ENCODE data around the gene PLEKHA6. TPM values are rescaled to one million over a fixed set of nuclear protein-coding genes. Genes with fewer than 3 reads are reported as not detected.

The PLEKHA6 gene
- polyA plus RNA-seq, 1 donor from 2014 or later, result 22.6 TPM

DNA sequence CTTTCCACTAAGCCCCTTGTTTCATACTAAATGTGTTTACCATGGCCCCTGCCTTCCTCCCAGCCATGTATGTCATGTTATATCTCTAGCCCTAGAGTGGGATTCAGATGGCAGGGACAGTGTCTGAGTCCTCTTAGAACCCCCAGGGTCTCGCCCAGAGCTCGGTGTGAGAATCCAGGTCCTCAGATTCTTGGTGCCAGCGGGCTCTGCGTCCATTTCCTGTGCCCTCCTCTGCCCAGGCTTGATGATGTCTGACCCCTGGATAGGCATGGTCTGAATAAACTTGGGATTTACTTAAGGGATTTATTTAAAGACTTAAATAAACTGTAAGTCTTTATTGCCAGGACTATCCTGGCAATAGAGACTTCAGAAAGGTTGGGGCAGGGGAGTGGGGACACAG is 157.2 kb downstream of the PLEKHA6 start:
- no peaks in the 10 kb centered on the region for H3K9me2 ChIP-seq (ENCODE audit: insufficient read depth, low read length)
- no peak overlapping the region for H2AFZ ChIP-seq (ENCODE audit: low read depth, low read length)
- H3K36me3 ChIP-seq (ENCODE audit: insufficient read depth, low read length), result no peaks in the 10 kb centered on the region
- no peaks in the 10 kb centered on the region for H3K79me2 ChIP-seq (replicated peaks; ENCODE audit: insufficient read depth, low read length)
- no peak overlapping the region for H3K4me3 ChIP-seq (ENCODE audit: low read length)
- H3F3A ChIP-seq (ENCODE audit: insufficient read depth, low read length, poor library complexity, severe bottlenecking), result no peaks in the 10 kb centered on the region
- H3K27me3 ChIP-seq (ENCODE audit: insufficient read depth, low read depth, low read length), result peaks cover 5% of the 10 kb centered on the region
- H4K20me1 ChIP-seq (ENCODE audit: insufficient read depth), result no peaks in the 10 kb centered on the region
- H3K9me3 ChIP-seq (ENCODE audit: low read length), result no peaks in the 10 kb centered on the region
- H3K9ac ChIP-seq (ENCODE audit: low read length), result no peak overlapping the region
- TF ChIP-seq MXI1 (conservative IDR thresholded peaks at IDR 0.05; ENCODE audit: poor library complexity, severe bottlenecking), result no peak
- TF ChIP-seq CTCF (IDR thresholded peaks at IDR 0.05; ENCODE audit: poor library complexity, severe bottlenecking), result no peak
- no peak for TF ChIP-seq POLR2AphosphoS5 (IDR thresholded peaks at IDR 0.05)
- TF ChIP-seq SMC3 (conservative IDR thresholded peaks at IDR 0.05; ENCODE audit: poor library complexity), result no peak
- no peak for TF ChIP-seq EP300 (conservative IDR thresholded peaks at IDR 0.05; ENCODE audit: poor library complexity, severe bottlenecking)
- no peak for TF ChIP-seq TAF1 (IDR thresholded peaks at IDR 0.05; ENCODE audit: low read depth)
- H3K27ac ChIP-seq (ENCODE audit: low read length), result no peak overlapping the region
- H3K4me2 ChIP-seq (ENCODE audit: low read length), result no peak overlapping the region

- Histone ChIP-seq H4K20me1 (ENCODE audit: insufficient read depth) (no peaks in the 10 kb centered on the region), H3K27me3 (ENCODE audit: insufficient read depth, low read depth, low read length) (peaks cover under 1% of the 10 kb centered on the region), H3K4me2 (ENCODE audit: low read length) (no peak overlapping the region), H3K9me2 (ENCODE audit: insufficient read depth, low read length) (no peaks in the 10 kb centered on the region), H2AFZ (ENCODE audit: low read depth, low read length) (no peak overlapping the region), H3K36me3 (ENCODE audit: insufficient read depth, low read length) (no peaks in the 10 kb centered on the region), H3K27ac (ENCODE audit: low read length) (no peak overlapping the region), H3K9me3 (ENCODE audit: low read length) (no peaks in the 10 kb centered on the region), H3F3A (ENCODE audit: insufficient read depth, low read length, poor library complexity, severe bottlenecking) (no peaks in the 10 kb centered on the region), H3K79me2 (replicated peaks; ENCODE audit: insufficient read depth, low read length) (no peaks in the 10 kb centered on the region), H3K4me3 (ENCODE audit: low read length) (no peak overlapping the region), H3K9ac (ENCODE audit: low read length) (no peak overlapping the region)
- TF ChIP-seq TAF1 (IDR thresholded peaks at IDR 0.05; ENCODE audit: low read depth) (no peak), EP300 (conservative IDR thresholded peaks at IDR 0.05; ENCODE audit: poor library complexity, severe bottlenecking) (no peak), RAD21 (conservative IDR thresholded peaks at IDR 0.05) (no peak), EZH2 (IDR thresholded peaks at IDR 0.05; ENCODE audit: borderline replicate concordance, insufficient read depth, low read length, poor library complexity, severe bottlenecking) (no peak), SMC3 (conservative IDR thresholded peaks at IDR 0.05; ENCODE audit: poor library complexity) (no peak), CTCF (IDR thresholded peaks at IDR 0.05; ENCODE audit: poor library complexity, severe bottlenecking) (no peak), MXI1 (conservative IDR thresholded peaks at IDR 0.05; ENCODE audit: poor library complexity, severe bottlenecking) (no peak), POLR2AphosphoS5 (IDR thresholded peaks at IDR 0.05) (no peak), REST (IDR thresholded peaks at IDR 0.05; ENCODE audit: borderline replicate concordance) (no peak)
These were observed 158.2 kb downstream of the PLEKHA6 start for GRCh38 chr1:204201348-204202040.

All from neural cell (in vitro differentiated cells).